MCF 10A (cell line): ENCODE measurements around the gene ABLIM1. TPM values are rescaled to one million over a fixed set of nuclear protein-coding genes. Genes with fewer than 3 reads are reported as not detected.

Experiments
- BruUV-seq: library from RNA; stranded (reverse); fragments of 400-500 nt; replicated peaks from 2 replicates; lab custom pipeline; 2021; lab: Mats Ljungman, UMichigan
- CTCF ChIA-PET: fragments of 300-600 bp; sonication (Branson Sonifier 250); formaldehyde crosslinking; extraction: SDS; loops from one replicate; lab custom pipeline; 2021; ENCODE audit warnings: antibody characterized with exemption, inconsistent platforms; lab: Yijun Ruan, JAX
- POLR2A ChIA-PET: fragments of 300-600, 350-650 bp; sonication (Branson Sonifier 250); formaldehyde crosslinking; extraction: SDS; loops from one replicate; lab custom pipeline; 2020; ENCODE audit warnings: antibody characterized with exemption, inconsistent platforms; lab: Yijun Ruan, JAX
- DNase-seq: peaks from one replicate; pipeline ENCODE4 v3.0.0-alpha.2; 2018; ENCODE audit not compliant: unreplicated experiment
- H3K27ac Mint-ChIP-seq: one replicate; pipeline ENCODE4 v1.8.0; 2022; ENCODE audit warnings: mild to moderate bottlenecking, low read depth, mixed read lengths; ENCODE audit not compliant: unreplicated experiment
- H3K27me3 Mint-ChIP-seq: one replicate; pipeline ENCODE4 v1.8.0; 2022; ENCODE audit warnings: mixed read lengths; ENCODE audit not compliant: insufficient read depth, unreplicated experiment
- H3K36me3 Mint-ChIP-seq: one replicate; pipeline ENCODE4 v1.8.0; 2022; ENCODE audit warnings: mild to moderate bottlenecking, moderate library complexity, mixed read lengths; ENCODE audit not compliant: insufficient read depth, unreplicated experiment
- H3K4me1 Mint-ChIP-seq: one replicate; pipeline ENCODE4 v1.8.0; 2022; ENCODE audit warnings: mixed read lengths; ENCODE audit not compliant: insufficient read depth, unreplicated experiment
- H3K4me3 Mint-ChIP-seq: one replicate; pipeline ENCODE4 v1.8.0; 2022; ENCODE audit warnings: mild to moderate bottlenecking, moderate library complexity, mixed read lengths; ENCODE audit not compliant: unreplicated experiment
- H3K9me3 Mint-ChIP-seq: one replicate; pipeline ENCODE4 v1.8.0; 2022; ENCODE audit warnings: mixed read lengths; ENCODE audit not compliant: unreplicated experiment
- intact Hi-C: fragments of 100-400 bp; cut with micrococcal nuclease; formaldehyde crosslinking; loops from 2 replicates; pipeline ENCODE4 v1.14.1; 2022
- total RNA-seq: library from RNA; stranded (reverse); gene quantifications from 2 replicates; pipeline ENCODE4 v1.2.3, GENCODE V29; 2022
- TF ChIP-seq, protein P1 (sequence below): fragments of 200-600 bp; IDR thresholded peaks from one replicate; pipeline ENCODE4 v1.8.0; 2022; ENCODE audit warnings: antibody characterized with exemption, mild to moderate bottlenecking; ENCODE audit not compliant: unreplicated experiment

The ABLIM1 gene
- total RNA-seq, 1 experiment from 2014 or later, result 94.5 TPM

DNA sequence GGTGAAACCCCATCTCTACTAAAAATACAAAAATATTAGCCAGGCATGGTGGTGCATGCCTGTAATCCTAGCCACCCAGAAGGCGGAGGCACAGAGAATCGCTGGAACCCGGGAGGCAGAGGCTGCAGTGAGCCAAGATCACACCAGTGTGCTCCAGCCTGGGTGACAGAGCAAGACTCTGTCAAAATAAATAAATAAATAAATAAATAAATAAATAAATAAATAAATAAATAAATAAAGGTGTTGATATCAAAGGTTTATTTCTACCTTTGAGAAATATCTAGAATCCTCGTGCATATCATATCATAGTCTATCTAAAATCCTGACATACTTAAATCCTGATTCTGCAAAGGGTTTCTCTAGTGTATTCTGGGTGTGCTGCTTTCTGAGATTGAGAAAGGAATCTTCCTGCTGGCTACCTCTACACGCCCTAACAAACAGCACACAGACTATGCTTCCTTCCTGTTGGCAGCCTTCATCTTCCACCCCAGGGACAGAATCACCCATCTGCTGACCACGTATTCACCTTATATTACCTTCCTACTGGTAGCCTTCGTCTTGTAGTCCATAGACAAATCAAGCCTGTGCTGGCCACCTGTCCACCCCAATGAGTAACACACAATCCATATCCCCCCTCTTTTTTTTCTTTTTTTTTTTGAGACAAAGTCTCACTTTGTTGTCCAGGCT lies 8.7 kb downstream of the ABLIM1 start:
- no TSS peak for BruUV-seq
- no peak for DNase-seq
- Mint-ChIP-seq H3K4me3 (no peak overlapping the region), H3K36me3 (no peaks in the 10 kb centered on the region), H3K27me3 (no peaks in the 10 kb centered on the region), H3K4me1 (peaks cover 26% of the 10 kb centered on the region), H3K9me3 (no peaks in the 10 kb centered on the region), H3K27ac (no peak overlapping the region)
- POLR2A ChIA-PET, result interaction anchor here (0.6 to 2.9 kb wide), 11 partner anchors 14 to 173 kb away, joined by 3 to 39 read pairs (median 6); partner anchors contain the start of gene FHIP2A
- intact Hi-C loops, result no loop called here
- CTCF ChIA-PET, result interaction anchor here (0.6 to 0.7 kb wide), 2 partner anchors 23 to 50 kb away, joined by 3 read pairs; no protein-coding TSS in a partner anchor
- TF ChIP-seq, protein P1, sequence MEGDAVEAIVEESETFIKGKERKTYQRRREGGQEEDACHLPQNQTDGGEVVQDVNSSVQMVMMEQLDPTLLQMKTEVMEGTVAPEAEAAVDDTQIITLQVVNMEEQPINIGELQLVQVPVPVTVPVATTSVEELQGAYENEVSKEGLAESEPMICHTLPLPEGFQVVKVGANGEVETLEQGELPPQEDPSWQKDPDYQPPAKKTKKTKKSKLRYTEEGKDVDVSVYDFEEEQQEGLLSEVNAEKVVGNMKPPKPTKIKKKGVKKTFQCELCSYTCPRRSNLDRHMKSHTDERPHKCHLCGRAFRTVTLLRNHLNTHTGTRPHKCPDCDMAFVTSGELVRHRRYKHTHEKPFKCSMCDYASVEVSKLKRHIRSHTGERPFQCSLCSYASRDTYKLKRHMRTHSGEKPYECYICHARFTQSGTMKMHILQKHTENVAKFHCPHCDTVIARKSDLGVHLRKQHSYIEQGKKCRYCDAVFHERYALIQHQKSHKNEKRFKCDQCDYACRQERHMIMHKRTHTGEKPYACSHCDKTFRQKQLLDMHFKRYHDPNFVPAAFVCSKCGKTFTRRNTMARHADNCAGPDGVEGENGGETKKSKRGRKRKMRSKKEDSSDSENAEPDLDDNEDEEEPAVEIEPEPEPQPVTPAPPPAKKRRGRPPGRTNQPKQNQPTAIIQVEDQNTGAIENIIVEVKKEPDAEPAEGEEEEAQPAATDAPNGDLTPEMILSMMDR, result no peak

DNA sequence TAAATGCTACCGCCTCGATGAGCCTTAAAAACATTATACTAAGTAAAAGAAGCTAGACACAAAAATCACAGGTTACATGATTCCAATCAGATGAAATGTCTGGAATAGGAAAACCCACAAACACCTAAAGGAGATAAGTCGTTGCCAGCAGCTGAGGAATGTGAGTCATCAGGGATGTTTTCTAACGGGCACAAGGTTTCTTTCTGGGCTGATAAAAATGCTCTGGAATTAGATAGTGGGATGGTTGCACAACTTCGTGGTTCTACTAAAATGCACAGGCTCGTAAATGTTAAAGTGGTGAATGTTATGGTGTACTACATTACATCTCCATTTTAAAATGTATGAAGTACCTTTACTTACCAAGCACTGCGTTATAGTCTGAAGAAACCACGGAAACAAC lies 9.7 kb downstream of the ABLIM1 start:
- no TSS peak for BruUV-seq
- no peaks in the 10 kb centered on the region for H3K36me3 Mint-ChIP-seq
- H3K27me3 Mint-ChIP-seq, result no peaks in the 10 kb centered on the region
- peak overlapping the region; percentile 21 for H3K27ac Mint-ChIP-seq
- H3K4me3 Mint-ChIP-seq, result peak overlapping the region; percentile 6
- ChIA-PET CTCF (interaction anchor here (0.7 to 2.4 kb wide), 5 partner anchors 13 to 55 kb away, joined by 3 to 9 read pairs (median 4); no protein-coding TSS in a partner anchor), POLR2A (interaction anchor here (0.6 to 2.9 kb wide), 19 partner anchors 9 to 1007 kb away, joined by 3 to 39 read pairs (median 5); partner anchors contain the start of gene FHIP2A)
- intact Hi-C loops, result no loop called here
- TF ChIP-seq, protein P1, result no peak
- H3K4me1 Mint-ChIP-seq, result peaks cover 25% of the 10 kb centered on the region
- peak; percentile 69 for DNase-seq
- H3K9me3 Mint-ChIP-seq, result no peaks in the 10 kb centered on the region

GRCh38 chr10:114647545-114648138 lies 10.4 kb downstream of the ABLIM1 start:
- ChIA-PET CTCF (interaction anchor here (0.7 to 2.4 kb wide), 7 partner anchors 13 to 56 kb away, joined by 3 to 9 read pairs (median 4); no protein-coding TSS in a partner anchor), POLR2A (interaction anchor here (0.6 to 2.9 kb wide), 26 partner anchors 8 to 175 kb away, joined by 3 to 39 read pairs (median 4); partner anchors contain the start of gene FHIP2A)
- Mint-ChIP-seq H3K27ac (no peak overlapping the region), H3K9me3 (no peaks in the 10 kb centered on the region), H3K36me3 (no peaks in the 10 kb centered on the region), H3K4me3 (no peak overlapping the region), H3K27me3 (no peaks in the 10 kb centered on the region), H3K4me1 (peaks cover 32% of the 10 kb centered on the region)
- BruUV-seq, result no TSS peak
- TF ChIP-seq, protein P1, result no peak
- DNase-seq, result no peak
- intact Hi-C loops, result no loop called here

DNA sequence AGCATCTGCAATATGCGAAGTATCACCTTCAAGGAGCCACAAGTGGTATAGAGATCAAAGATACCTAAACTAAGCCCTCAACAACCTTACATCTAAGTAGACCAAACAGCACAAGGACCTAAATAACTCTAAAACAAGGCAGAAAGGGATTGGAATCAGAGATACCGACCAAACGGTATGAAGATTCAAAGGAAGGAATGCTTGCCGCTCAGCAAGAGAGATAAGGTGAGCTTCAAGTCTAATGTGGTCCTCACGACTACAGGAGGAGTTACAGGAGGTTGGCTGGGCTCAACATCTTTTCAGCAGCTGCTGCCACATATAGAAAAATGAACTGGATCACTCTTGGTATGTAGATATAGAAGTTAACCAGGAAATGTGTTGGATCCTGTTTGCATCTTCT lies 11.6 kb downstream of the ABLIM1 start:
- Mint-ChIP-seq H3K36me3 (no peaks in the 10 kb centered on the region), H3K27ac (no peak overlapping the region), H3K4me1 (peaks cover 37% of the 10 kb centered on the region), H3K4me3 (no peak overlapping the region), H3K9me3 (no peaks in the 10 kb centered on the region), H3K27me3 (no peaks in the 10 kb centered on the region)
- intact Hi-C loops, result no loop called here
- BruUV-seq, result no TSS peak
- ChIA-PET POLR2A (interaction anchor here (0.6 to 2.9 kb wide), 6 partner anchors 12 to 802 kb away, joined by 3 to 39 read pairs (median 8); no protein-coding TSS in a partner anchor), CTCF (interaction anchor here (1.4 to 2.4 kb wide), 2 partner anchors 20 to 46 kb away, joined by 3 to 6 read pairs; no protein-coding TSS in a partner anchor)
- DNase-seq, result no peak
- TF ChIP-seq, protein P1, result no peak
